Caco-2 (cell line): ENCODE data around the gene NTN5. TPM values are rescaled to one million over a fixed set of nuclear protein-coding genes. Genes with fewer than 3 reads are reported as not detected.

Experiments
- BruUV-seq: library from RNA; stranded (reverse); fragments of 400-500 nt; replicated peaks from 2 replicates; lab custom pipeline; 2021; lab: Mats Ljungman, UMichigan
- CTCF ChIA-PET: fragments of 300-600 bp; sonication (Branson Sonifier 250); formaldehyde crosslinking; loops from one replicate; lab custom pipeline; 2022; ENCODE audit warnings: antibody characterized with exemption; lab: Charles Lee
- POLR2A ChIA-PET: fragments of 300-600 bp; sonication (Branson Sonifier 250); formaldehyde crosslinking; loops from one replicate; lab custom pipeline; 2022; ENCODE audit warnings: antibody characterized with exemption; lab: Charles Lee
- DNase-seq, 2 experiments: peaks; one replicate each; pipeline versions ENCODE4 v3.0.0 to v3.0.0-alpha.2; 2020 to 2022
- H3K27me3 ChIP-seq: replicated peaks from 2 replicates; pipeline ENCODE4 v1.6.0; 2011; ENCODE audit warnings: low read length; ENCODE audit not compliant: control insufficient read depth, insufficient read depth
- H3K36me3 ChIP-seq: 2 replicates; pipeline ENCODE4 v1.5.1; 2011; ENCODE audit warnings: low read length; ENCODE audit not compliant: control insufficient read depth, insufficient read depth
- H3K4me1 ChIP-seq: fragments of 250-450 bp; sonication (Bioruptor Pico); 2 replicates; pipeline ENCODE4 v1.5.1; 2020; ENCODE audit warnings: mild to moderate bottlenecking
- H3K4me3 ChIP-seq: 2 replicates; pipeline ENCODE4 v1.5.1; 2011; ENCODE audit warnings: low read depth, mild to moderate bottlenecking, control low read depth, low read length
- H3K9me3 ChIP-seq: fragments of 250-450 bp; sonication (Bioruptor Pico); 2 replicates; pipeline ENCODE4 v1.5.1; 2020; ENCODE audit warnings: mild to moderate bottlenecking, moderate library complexity
- H3K27ac Mint-ChIP-seq: one replicate; pipeline ENCODE4 v1.8.0; 2022; ENCODE audit warnings: mixed read lengths; ENCODE audit not compliant: unreplicated experiment
- H3K27me3 Mint-ChIP-seq: one replicate; pipeline ENCODE4 v1.8.0; 2022; ENCODE audit warnings: mixed read lengths; ENCODE audit not compliant: insufficient read depth, unreplicated experiment
- H3K36me3 Mint-ChIP-seq: one replicate; pipeline ENCODE4 v1.8.0; 2022; ENCODE audit warnings: mild to moderate bottlenecking, mixed read lengths; ENCODE audit not compliant: insufficient read depth, unreplicated experiment
- H3K4me1 Mint-ChIP-seq: one replicate; pipeline ENCODE4 v1.8.0; 2022; ENCODE audit warnings: low read depth, mixed read lengths; ENCODE audit not compliant: unreplicated experiment
- H3K4me3 Mint-ChIP-seq: one replicate; pipeline ENCODE4 v1.8.0; 2022; ENCODE audit warnings: mild to moderate bottlenecking, moderate library complexity, mixed read lengths; ENCODE audit not compliant: unreplicated experiment
- H3K9me3 Mint-ChIP-seq: one replicate; pipeline ENCODE4 v1.8.0; 2022; ENCODE audit warnings: mixed read lengths; ENCODE audit not compliant: unreplicated experiment
- CTCF ChIP-seq, 2 experiments: fragments of 200-600 bp in 1 of 2; IDR thresholded peaks; 1 replicate in 1 of 2; 2 replicates in 1 of 2; pipeline versions ENCODE4 v1.5.1 to v1.8.0; 2011 to 2022; ENCODE audit warnings: antibody characterized with exemption in 1 of 2, control low read depth in 1 of 2, inconsistent platforms in 1 of 2, low read depth in 1 of 2, low read length in 1 of 2, mild to moderate bottlenecking in 1 of 2, moderate library complexity in 1 of 2; ENCODE audit not compliant: insufficient read depth in 1 of 2, severe bottlenecking in 1 of 2, unreplicated experiment in 1 of 2
- intact Hi-C: fragments of 100-400 bp; cut with micrococcal nuclease; formaldehyde crosslinking; loops from one replicate; pipeline ENCODE4 v1.10.0; 2022; ENCODE audit not compliant: unreplicated experiment
- total RNA-seq: library from RNA; stranded (reverse); gene quantifications from 2 replicates; pipeline ENCODE4 v1.2.3, GENCODE V29; 2022

Gene NTN5
- total RNA-seq, 1 experiment from 2014 or later: 0.34 TPM

GRCh38 chr19:48673436-48674100 lies 751 bp upstream of the NTN5 start:
- no TSS peak for BruUV-seq

GRCh38 chr19:48671446-48671995 lies 1.3 kb downstream of the NTN5 start:
- ChIA-PET CTCF (no interaction called here), POLR2A (no interaction called here)
- BruUV-seq: no TSS peak
- H3K27me3 Mint-ChIP-seq: no peaks in the 10 kb centered on the region
- Histone ChIP-seq H3K9me3 (no peaks in the 10 kb centered on the region), H3K36me3 (no peaks in the 10 kb centered on the region), H3K4me3 (no peak overlapping the region), H3K4me1 (peaks cover 6% of the 10 kb centered on the region), H3K27me3 (no peaks in the 10 kb centered on the region)
- H3K27ac Mint-ChIP-seq: peak overlapping the region; percentile 33
- H3K4me3 Mint-ChIP-seq: no peak overlapping the region
- no peak for DNase-seq
- intact Hi-C loops: no loop called here
- H3K4me1 Mint-ChIP-seq: peaks cover 5% of the 10 kb centered on the region
- no peak for TF ChIP-seq CTCF (IDR thresholded peaks at IDR 0.05; ENCODE audit: insufficient read depth in 1 of 2, low read depth in 1 of 2, low read length in 1 of 2, severe bottlenecking in 1 of 2, unreplicated experiment in 1 of 2)
- peaks cover 11% of the 10 kb centered on the region for H3K9me3 Mint-ChIP-seq
- H3K36me3 Mint-ChIP-seq: no peaks in the 10 kb centered on the region

More at GRCh38 chr19:48673436-48674100, 751 bp upstream of the NTN5 start:
- Histone ChIP-seq H3K36me3 (no peaks in the 10 kb centered on the region), H3K4me1 (peaks cover 6% of the 10 kb centered on the region), H3K9me3 (no peaks in the 10 kb centered on the region), H3K27me3 (no peaks in the 10 kb centered on the region), H3K4me3 (no peak overlapping the region)
- Mint-ChIP-seq H3K36me3 (no peaks in the 10 kb centered on the region), H3K4me1 (peaks cover 13% of the 10 kb centered on the region), H3K4me3 (no peak overlapping the region), H3K27ac (no peak overlapping the region), H3K9me3 (peaks cover 11% of the 10 kb centered on the region), H3K27me3 (no peaks in the 10 kb centered on the region)
- TF ChIP-seq CTCF (IDR thresholded peaks at IDR 0.05; ENCODE audit: insufficient read depth in 1 of 2, low read depth in 1 of 2, low read length in 1 of 2, severe bottlenecking in 1 of 2, unreplicated experiment in 1 of 2): no peak
- intact Hi-C loops: no loop called here
- ChIA-PET POLR2A (no interaction called here), CTCF (interaction anchor here (0.6 to 2.6 kb wide), 3 partner anchors 22 to 271 kb away, joined by 3 to 31 read pairs (median 12); partner anchors contain the start of gene FUT2)
- no peak for DNase-seq

GRCh38 chr19:48670699-48671445 lies 1.9 kb downstream of the NTN5 start:
- POLR2A ChIA-PET: no interaction called here
- Mint-ChIP-seq H3K27ac (peak overlapping the region; percentile 33), H3K9me3 (peaks cover 11% of the 10 kb centered on the region), H3K4me1 (peaks cover 9% of the 10 kb centered on the region), H3K4me3 (no peak overlapping the region), H3K36me3 (no peaks in the 10 kb centered on the region), H3K27me3 (no peaks in the 10 kb centered on the region)
- no peak overlapping the region for H3K4me3 ChIP-seq
- no peaks in the 10 kb centered on the region for H3K36me3 ChIP-seq
- no peak for DNase-seq
- no peak for TF ChIP-seq CTCF (IDR thresholded peaks at IDR 0.05; ENCODE audit: insufficient read depth in 1 of 2, low read depth in 1 of 2, low read length in 1 of 2, severe bottlenecking in 1 of 2, unreplicated experiment in 1 of 2)
- H3K9me3 ChIP-seq: no peaks in the 10 kb centered on the region
- BruUV-seq: no TSS peak
- intact Hi-C loops: no loop called here
- no peaks in the 10 kb centered on the region for H3K27me3 ChIP-seq
- peaks cover 11% of the 10 kb centered on the region for H3K4me1 ChIP-seq
- CTCF ChIA-PET: no interaction called here
